KOPT-K1 (cell line): ENCODE measurements around the gene MIA2.
"Not testable (repeated sequence)": the region's sequence is repeated elsewhere in the genome, so short reads cannot be mapped to it uniquely, and the experiment has no call there.

Source experiments
- H3K27ac ChIP-seq: fragments of 200-600 bp; sonication (generic); 2 replicates; pipeline ENCODE4 v1.5.1; 2016; ENCODE audit warnings: antibody characterized with exemption, mild to moderate bottlenecking, low read depth, low read length; ENCODE audit not compliant: poor library complexity, severe bottlenecking
- H3K36me3 ChIP-seq: fragments of 200-600 bp; sonication (generic); 2 replicates; pipeline ENCODE4 v1.5.1; 2017; ENCODE audit warnings: antibody characterized with exemption, mild to moderate bottlenecking, low read length, moderate library complexity; ENCODE audit not compliant: insufficient read depth
- H3K9me3 ChIP-seq: fragments of 200-600 bp; sonication (generic); 2 replicates; pipeline ENCODE4 v1.5.1; 2017; ENCODE audit warnings: antibody characterized with exemption, low read length, mild to moderate bottlenecking; ENCODE audit not compliant: insufficient read depth, poor library complexity, severe bottlenecking

The MIA2 gene

GRCh38 chr14:39257388-39257787 is 23.7 kb downstream of the MIA2 start:
- H3K9me3 ChIP-seq, H3K27ac ChIP-seq, H3K36me3 ChIP-seq: not testable (repeated sequence)

- H3K27ac ChIP-seq, result no peak overlapping the region
- no peaks in the 10 kb centered on the region for H3K36me3 ChIP-seq
- no peaks in the 10 kb centered on the region for H3K9me3 ChIP-seq
These were observed 25.2 kb downstream of the MIA2 start for GRCh38 chr14:39258782-39259545.

DNA sequence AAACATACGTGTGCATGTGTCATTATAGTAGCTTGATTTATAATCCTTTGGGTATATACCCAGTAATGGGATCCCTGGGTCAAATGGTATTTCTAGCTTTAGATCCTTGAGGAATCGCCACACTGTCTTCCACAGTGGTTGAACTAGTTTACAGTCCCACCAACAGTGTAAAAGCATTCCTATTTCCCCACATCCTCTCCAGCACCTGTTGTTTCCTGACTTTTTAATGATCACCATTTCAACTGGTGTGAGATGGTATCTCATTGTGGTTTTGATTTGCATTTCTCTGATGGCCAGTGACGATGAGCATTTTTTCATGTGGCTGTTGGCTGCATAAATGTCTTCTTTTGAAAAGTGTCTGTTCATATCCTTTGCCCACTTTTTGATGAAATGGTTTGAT is 26.4 kb downstream of the MIA2 start:
- not testable (repeated sequence) for H3K36me3 ChIP-seq, H3K9me3 ChIP-seq, H3K27ac ChIP-seq

GRCh38 chr14:39262214-39262613 is 28.5 kb downstream of the MIA2 start:
- H3K36me3 ChIP-seq, H3K27ac ChIP-seq, H3K9me3 ChIP-seq: not testable (repeated sequence)

DNA sequence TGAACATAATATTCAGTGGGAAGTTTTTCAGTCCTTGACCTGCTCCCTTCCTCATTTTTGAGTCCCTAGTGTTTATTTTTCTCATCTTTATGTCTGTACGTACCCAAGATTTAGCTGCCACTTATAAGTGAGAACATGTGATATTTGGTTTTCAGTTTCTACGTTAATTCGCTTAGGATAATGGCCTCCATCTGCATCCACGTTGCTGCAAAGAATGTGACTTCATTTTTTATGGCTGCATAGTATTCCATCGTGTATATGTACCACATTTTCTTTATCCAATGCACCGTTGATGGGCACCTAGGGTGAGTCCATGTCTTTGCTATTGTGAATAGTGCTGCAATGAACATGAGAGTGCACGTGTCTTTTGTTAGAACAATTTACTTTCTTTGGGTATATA is 30.3 kb downstream of the MIA2 start:
- Histone ChIP-seq H3K27ac (no peak overlapping the region), H3K36me3 (no peaks in the 10 kb centered on the region), H3K9me3 (no peaks in the 10 kb centered on the region)

DNA sequence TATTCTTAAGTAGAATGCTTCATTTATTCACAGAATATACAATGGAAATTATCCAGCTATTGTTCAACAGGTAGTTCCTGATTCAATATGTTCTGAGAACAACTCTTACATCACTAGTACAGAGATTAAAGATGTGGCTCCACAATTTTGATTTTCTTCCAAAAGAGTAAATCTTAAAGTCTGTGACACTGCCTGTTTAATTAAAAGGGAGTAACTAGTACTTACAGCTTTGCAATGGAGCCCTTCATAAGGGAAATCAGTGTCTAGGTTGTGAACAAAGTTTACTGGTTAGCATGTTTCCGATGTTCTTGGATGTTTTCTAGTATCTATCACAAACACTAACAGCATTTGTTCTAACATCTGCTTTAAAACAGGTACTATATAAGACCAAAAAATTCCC is 30.8 kb downstream of the MIA2 start:
- Histone ChIP-seq H3K27ac (no peak overlapping the region), H3K36me3 (no peaks in the 10 kb centered on the region), H3K9me3 (no peaks in the 10 kb centered on the region)

- Histone ChIP-seq H3K27ac (no peak overlapping the region), H3K36me3 (no peaks in the 10 kb centered on the region), H3K9me3 (no peaks in the 10 kb centered on the region)
These were observed 31.3 kb downstream of the MIA2 start for GRCh38 chr14:39265033-39265432.

DNA sequence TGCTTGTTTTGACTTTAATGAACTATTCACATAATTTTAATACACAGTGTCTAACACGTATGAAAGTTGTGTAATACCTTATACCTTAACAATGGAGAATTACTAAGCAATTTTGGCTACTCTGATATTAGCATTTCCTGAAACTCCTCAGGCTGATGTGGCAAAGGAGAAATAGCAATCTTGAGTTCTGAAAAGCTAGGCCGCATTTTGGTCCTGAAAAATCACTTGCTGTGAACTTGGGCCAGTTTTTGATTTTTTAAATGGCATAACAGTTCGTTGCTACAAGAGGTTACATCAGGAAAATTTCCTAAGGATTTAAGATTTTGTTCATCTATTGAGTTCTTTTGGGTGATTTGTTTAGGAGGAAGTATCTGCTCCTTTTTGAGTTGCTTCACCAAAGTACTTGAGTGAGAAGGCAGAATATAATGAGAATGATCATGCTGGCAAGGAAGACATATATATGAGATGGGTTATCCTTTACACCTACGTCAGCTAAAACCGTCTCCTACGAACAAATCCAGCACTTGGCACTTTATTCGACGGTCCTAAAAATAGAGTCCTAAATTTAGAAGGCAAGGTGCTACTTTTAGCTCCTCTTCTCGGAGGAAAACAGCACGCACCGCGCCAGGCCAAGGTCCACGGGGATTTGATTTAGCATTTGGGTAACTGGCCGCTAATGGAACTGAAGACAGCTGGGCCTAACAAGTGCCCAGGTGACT is 32.2 kb downstream of the MIA2 start:
- H3K27ac ChIP-seq, result peak overlapping the region; percentile 83
- H3K36me3 ChIP-seq, result no peaks in the 10 kb centered on the region
- H3K9me3 ChIP-seq, result peaks cover 1% of the 10 kb centered on the region

DNA sequence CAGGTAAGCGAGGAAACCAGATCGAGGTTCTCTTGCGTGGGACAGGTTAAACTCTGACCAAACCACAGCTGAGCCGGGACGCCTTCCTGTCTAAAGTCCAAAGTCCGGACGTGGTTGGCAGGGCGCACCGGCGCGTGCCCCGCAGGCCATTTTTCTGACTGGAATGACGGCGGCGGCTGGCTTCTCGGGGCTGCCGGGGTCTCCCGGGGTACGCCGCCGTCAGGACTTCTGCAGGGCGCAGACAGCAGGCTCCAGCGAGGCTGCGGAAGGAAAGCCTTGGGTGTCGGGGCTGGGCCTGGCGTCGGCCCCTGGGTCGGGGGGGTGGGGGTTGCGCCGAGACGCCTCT is 32.8 kb downstream of the MIA2 start:
- Histone ChIP-seq H3K27ac (peak overlapping the region; percentile 83), H3K9me3 (peaks cover 7% of the 10 kb centered on the region), H3K36me3 (no peaks in the 10 kb centered on the region)

- Histone ChIP-seq H3K9me3 (peaks cover 12% of the 10 kb centered on the region), H3K36me3 (no peaks in the 10 kb centered on the region), H3K27ac (peak overlapping the region; percentile 83)
These were observed 33.3 kb downstream of the MIA2 start for GRCh38 chr14:39266871-39267607.

- Histone ChIP-seq H3K9me3 (peaks cover 18% of the 10 kb centered on the region), H3K36me3 (no peaks in the 10 kb centered on the region), H3K27ac (peak overlapping the region; percentile 83)
These were observed 33.9 kb downstream of the MIA2 start for GRCh38 chr14:39267608-39268005.

- Histone ChIP-seq H3K27ac (no peak overlapping the region), H3K36me3 (no peaks in the 10 kb centered on the region)
These were observed 34.7 kb downstream of the MIA2 start for GRCh38 chr14:39268393-39268792.

GRCh38 chr14:39272918-39273317 is 39.2 kb downstream of the MIA2 start:
- peaks cover 29% of the 10 kb centered on the region for H3K9me3 ChIP-seq
- no peak overlapping the region for H3K27ac ChIP-seq
- no peaks in the 10 kb centered on the region for H3K36me3 ChIP-seq

More at GRCh38 chr14:39268393-39268792, 34.7 kb downstream of the MIA2 start:
- peaks cover 24% of the 10 kb centered on the region for H3K9me3 ChIP-seq

DNA sequence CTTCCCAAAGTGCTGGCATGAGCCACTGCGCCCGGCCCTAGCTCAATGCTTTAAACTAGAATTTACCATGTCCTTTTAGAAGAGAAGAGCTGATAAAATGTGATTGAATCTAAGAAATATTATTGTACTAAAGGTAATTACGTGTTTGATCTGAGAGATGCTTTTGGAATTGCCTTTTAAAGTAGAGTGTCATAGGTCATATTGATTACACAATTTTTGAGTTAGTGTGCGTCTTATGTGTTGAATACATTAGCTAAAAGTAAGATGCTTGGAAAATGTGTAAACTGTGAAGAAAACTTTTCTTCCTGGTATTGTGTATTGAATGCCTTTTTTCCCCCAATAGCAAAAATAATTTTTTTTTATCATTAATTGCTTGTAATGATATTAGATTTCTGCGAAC is 41.7 kb downstream of the MIA2 start:
- Histone ChIP-seq H3K36me3 (peaks cover 5% of the 10 kb centered on the region; the same call in 1 of the 2 replicates), H3K9me3 (peaks cover 29% of the 10 kb centered on the region), H3K27ac (no peak overlapping the region)

DNA sequence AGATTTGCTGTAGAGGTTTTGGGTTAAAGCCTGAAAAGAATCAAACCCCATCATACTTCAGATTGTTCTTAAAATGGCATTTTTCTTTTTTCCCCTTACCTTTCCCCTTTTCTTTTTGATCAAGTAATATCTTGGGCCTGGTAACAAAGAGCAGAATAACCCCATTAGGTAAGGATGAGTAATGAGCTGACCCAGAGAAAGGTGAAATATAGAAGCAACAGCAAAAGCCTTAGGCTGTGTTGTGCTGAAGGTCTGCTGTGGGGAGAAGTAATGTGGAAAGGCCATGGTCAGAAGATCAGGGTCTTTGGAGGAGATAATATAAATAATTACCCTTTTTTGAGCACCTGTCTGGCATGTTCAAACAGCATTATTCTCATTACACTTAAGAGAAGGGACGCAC is 42.3 kb downstream of the MIA2 start:
- peaks cover 5% of the 10 kb centered on the region; the same call in 1 of the 2 replicates for H3K36me3 ChIP-seq
- peaks cover 27% of the 10 kb centered on the region for H3K9me3 ChIP-seq
- no peak overlapping the region for H3K27ac ChIP-seq
